Embryonic facial prominence (tissue), 1 donor: ENCODE measurements around the gene PMS2.
"Not testable (repeated sequence)": the region's sequence is repeated elsewhere in the genome, so short reads cannot be mapped to it uniquely, and the experiment has no call there.

ENCODE experiments used
- DNase-seq: peaks from one replicate; pipeline ENCODE4 v3.0.0-alpha.2; 2016; ENCODE audit errors: extremely low spot score

Gene PMS2

DNA sequence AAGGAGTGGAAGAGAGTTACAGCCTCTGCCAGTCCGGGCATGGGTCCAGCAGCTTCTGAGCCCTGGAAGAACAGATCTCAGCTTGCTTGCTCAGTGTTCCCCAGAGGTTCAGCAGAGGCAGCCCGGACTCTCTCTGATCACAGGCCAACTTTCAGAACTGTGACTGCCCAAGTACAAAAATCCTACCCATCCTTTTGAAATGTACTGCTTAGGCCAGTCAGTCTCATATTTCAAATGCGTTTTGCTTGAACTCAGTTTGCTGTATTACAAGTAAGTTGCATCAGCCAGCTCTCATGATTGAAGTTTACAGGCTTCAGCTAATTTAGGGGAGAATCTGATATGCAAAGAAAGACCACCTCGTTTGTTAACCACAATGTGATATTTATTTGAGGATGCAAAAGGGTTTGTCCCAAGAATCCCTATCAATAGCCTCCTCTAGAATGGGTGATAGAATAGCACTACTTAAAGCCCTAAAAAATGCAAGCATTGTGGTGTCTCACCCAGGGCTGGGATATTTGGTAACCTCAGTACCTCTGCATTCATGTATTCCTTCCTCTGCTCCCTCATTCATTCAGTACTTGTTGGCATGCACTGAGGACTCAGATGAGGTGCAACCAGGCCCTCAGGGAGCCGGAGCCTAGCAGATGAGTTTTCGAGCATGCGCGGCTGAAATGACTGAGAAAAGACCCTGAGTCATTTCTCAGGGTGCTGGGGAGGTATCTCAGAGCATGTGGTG is 7.2 kb upstream of the PMS2 start:
- DNase-seq = no peak

DNA sequence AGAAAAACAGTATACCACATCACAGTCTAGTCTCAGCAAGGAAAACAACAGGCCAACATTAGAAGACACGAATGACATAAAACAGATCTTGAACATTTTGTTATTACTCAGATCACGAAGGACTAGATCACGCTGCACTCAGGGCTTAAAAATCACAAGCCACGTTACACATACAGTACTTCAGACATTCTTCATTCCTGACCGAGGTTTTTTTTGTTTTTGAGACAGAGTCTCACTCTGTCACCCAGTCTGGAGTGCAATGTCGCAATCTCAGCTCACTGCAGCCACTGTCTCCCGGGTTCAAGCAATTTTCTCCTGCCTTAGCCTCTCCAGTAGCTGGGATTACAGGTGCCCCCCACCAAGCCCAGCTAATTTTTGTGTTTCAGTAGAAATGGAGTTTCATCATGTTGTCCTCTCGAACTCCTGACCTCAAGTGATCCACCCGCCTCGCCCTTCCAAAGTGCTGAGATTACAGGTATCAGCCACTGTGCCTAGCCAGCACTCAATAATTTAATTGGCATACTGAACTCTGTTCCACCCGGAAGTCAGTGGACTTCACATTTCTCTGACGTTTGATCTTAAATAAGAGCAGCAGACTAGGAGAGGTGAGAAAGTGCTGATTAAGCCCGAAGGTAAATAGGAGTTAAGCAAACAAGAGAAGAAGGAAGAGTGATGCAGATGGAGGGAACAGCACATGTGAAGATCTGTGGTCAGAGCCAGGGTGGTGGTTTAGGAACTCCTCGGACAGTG is 3.7 kb upstream of the PMS2 start:
- no peak for DNase-seq

DNA sequence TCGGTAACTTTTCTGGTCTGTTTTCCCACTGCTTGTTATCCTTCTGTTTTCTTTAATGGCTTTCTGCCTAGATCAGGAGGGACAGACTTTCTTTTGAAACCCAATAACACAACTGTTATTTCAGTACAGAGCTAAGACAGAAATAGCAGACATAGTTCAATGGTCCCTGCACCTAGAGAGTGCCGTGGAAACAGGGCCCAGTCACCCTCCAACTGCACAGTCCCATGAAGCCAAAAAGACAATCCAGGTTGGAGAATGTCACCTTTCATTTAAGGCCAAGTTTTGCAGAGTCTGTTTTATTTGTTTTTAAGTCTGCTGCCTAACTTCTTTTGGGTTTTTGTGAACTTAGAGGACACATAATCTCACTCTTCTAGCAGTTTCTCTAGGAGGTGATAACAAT is 2.7 kb upstream of the PMS2 start:
- no peak for DNase-seq

DNA sequence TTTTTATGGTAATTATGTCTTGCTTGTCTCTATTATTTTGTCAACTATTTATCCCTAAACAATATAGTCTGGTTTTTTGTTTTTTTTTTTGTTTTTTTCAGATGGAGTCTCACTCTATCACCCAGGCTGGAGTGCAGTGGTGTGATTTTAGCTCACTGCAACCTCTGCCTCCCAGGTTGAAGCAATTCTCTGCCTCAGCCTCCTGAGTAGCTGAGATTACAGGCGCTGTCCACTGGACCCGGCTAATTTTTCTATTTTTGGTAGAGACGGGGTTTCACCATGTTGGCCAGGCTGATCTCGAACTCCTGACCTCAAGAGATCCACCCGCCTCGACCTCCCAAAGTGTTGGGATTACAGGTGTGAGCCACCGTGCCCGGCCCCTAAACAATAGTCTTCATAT is 1.5 kb upstream of the PMS2 start:
- DNase-seq = not testable (repeated sequence)

DNA sequence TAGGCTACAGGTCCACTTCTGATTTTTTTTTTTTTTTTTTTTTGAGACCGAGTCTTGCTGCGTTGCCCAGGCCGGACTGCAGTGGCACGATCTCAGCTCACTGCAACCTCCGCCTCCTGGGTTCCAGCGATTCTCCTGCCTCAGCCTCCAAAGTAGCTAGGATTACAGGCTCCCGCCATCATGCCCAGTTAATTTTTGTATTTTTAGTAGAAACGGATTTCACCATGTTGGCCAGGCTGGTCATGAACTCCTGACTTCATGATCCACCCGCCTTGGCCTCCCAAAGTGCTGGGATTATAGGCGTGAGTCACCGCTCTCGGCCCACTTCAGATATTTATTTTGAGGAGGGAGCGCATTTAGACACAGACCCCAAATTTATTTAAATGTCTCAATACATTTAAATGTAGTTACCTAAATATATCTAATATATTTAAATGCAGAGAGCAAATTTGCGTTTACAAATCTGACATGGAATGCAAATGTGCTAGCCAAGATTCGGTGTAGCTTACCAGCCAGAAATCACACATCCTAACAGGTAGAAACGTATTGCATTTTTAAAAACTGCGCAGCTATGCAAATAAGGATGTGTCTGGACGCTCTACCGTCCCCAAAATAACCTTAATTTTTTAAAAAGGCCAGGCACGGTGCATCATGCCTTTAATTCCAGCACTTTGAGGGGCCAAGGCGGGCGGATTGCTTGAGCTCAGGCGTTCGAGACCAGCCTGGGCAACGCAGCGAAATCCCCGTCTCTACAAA is 836 bp downstream of the PMS2 start:
- DNase-seq = not testable (repeated sequence)

DNA sequence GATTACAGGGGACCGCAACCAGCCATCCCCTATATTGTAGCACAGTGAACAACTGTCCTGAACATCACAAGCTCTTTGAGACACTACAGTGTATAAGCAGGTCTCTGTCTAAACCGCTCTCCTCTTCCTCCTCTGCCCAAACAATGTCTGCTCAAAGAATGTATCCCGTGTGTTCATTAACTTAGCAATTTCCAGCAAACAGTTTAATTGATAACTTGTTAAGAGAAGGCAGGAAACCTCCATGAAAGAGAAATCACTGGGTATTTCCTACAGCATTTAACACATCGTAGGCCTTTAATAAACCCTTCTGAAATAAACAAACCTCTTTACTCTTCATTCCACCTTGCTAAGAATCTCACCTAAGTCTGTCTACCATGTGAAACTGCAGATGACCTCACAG is 1.5 kb downstream of the PMS2 start:
- DNase-seq = no peak

DNA sequence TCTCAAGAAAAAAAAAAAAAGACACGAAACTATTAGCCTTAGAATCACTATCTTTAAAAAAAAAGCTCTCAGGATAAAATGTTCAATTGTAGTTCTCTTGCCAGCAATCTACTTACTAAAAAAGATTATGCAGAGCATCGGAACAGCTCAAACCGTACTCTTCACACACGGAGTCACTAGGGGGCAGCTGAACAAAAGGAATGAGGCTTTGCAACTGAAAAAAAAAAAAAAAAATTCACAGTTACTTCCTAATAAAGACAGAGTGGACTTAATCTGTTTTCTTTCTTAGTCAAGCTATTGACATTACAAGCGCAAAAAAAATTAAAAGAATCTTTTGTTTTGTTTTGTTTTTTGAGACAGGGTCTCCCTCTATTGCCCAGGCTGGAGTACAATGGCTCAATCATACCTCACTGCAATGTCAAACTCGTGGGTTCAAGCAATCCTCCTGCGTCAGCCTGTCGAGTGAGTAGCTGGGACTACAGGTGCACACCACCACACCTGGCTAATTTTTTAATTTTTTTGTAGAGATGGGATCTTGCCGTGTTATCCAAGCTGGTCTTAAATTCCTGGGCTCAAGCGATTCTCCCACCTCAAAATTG is 11.5 kb downstream of the PMS2 start:
- DNase-seq = no peak

DNA sequence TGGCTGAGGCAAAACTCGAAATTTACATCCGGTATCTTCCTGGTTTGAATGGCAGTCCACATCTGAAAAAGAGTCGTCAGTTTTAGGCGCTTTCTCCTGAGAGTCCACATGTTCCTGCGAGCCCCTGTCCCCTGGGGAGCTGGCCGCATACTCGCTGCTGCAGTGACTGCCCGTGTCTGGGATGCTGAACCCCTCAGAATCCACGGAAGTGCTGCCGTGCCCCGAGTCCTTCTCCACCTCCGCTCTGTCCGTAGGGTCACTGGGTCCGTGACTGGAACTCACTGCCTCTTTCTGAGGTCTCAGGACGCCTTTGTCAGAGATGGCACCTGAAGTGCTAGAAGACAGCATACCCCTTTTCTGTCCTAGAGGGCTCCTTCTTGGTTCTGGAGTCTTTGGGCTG is 21.8 kb downstream of the PMS2 start:
- not testable (repeated sequence) for DNase-seq

DNA sequence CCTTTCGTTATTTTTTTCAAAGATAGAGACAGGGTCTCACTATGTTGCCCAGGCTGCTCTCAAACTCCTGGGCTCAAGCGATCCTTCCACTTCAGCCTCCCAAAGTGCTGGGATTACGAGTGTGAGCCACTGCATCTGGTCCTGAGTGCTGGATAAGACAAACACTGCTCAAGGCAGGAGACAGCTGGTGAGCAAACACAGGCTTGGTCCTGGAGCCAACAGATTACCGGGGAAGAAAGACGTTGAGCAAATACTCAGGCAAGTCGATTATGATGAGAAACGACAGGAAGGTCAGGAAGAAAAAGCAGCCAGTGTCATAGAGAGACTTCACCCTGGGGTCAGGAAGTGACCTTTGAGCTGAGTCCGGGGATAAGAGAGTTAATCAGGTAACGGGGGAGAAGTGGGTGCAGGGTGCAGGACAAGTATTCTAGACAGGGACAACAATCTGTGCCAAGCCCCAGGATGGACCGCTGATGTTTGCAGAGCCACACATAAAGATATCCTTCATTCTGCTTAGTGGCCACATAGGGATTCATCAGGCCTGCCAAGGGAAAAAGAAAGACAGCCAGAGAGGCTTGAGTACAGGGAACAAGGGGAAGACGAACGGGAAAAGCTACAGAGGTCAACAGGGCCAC is 29.1 kb downstream of the PMS2 start:
- not testable (repeated sequence) for DNase-seq

DNA sequence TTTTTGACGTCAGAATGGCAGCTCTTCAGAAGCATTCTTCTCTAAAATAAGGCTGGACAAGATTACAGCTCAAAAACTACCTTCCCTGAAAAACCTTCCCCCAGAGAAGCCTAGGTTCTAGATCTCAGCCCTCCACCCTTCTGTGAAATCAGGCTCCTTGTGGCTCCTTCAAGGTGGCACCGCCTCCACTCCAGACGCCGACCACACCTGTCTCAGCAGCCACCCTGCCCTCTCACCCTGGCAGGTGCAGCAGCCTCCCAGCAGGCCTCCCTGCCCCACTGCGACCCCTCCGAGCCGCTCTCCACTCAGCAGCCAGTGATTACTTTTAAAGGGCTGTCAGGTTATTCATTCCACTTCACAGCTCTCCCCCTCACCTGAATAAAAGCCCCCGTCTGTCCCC is 35.3 kb downstream of the PMS2 start:
- DNase-seq = not testable (repeated sequence)

DNA sequence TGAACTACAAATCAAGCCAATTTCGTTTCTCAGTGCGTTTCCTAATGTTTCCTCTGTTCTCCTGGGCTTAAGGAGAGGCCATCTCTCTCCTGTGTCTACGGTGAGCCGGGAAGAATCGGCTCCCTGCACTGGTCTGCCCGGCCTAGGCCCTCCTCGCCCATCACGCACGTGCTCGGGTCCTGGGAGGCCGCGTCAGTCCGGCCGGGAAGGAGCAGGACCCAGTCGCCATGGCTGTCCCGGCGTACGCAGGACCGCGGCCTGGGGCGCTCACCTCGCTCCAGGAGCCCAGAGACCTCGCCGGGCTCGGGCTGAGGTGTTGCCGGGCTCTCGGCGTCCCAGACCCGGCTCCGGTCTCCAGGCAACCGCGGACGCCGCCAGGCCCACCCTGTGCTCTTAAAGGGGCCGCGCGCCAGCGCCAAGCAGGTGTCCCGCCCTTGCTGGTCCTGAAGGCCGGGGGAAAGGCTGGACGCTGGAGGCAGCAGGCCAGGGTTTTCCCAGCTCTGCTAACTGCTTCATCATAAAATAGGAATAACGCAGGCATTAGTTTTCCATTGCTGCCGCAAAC is 38.4 kb downstream of the PMS2 start, which contains the start of gene RSPH10B:
Gene RSPH10B, minus strand, starts transcription at position 343 of the 565 bp plus-strand sequence. CDS start 3,573 bp downstream, outside the sequence.
- not testable (repeated sequence) for DNase-seq

DNA sequence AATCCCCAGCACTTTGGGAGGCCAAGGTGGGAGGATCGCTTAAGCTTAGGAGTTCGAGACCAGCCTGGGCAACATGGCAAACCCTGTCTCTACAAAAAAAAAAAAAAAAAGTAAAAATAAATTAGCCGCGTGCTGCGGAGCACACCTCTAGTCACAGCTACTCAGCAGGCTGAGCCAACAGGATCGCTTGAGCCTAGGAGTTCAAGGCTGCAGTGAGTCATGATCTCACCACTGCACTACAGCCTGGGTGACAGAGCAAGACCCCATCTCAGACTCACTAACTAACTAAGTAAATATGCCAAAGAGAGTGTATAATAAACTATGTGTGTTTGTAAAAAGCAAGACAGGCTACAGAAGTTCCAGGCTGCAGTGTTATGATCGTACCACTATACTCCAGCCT is 45.0 kb downstream of the PMS2 start:
- not testable (repeated sequence) for DNase-seq

DNA sequence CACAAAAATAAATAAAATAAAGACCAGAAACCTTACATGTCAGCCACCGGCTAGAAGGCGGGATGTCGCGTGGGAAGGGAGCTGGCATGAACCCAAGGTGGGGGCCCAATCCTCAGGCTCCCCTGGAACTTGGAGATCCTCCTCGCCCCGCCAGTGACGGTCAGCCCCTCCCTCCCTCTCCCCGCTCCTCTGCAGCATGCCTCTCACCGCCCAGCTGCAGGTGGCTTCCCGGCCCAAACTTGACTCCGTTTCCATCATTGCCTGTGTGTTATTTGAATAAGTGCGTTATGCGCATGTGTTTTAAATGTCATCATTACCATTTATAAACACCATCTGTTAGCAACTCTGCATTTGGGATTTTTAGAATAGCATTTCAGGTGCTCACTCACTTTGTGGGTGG is 45.6 kb downstream of the PMS2 start:
- not testable (repeated sequence) for DNase-seq

DNA sequence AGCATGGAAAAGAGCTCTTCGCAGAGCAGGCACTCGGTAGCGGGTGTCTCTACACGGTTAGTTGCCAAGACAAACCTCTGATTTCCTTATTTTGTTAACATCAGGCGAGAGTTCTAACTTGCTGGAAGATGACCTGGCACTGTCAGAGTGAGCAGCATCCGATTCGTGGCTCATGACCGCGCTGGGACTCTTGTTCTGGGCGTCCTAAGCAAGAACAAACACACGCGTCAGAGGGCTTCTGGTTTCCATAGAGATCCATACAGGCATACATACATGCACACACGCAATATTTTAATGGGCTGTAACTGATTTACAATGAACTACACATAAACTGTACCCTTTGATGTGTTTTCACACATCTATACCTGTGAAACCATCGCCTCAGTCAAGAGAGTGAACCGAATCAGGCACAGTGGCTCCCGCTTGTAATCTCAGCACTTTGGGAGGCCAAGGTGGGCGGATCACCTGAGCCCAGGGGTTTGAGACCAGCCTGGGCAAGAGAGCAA is 73.9 kb downstream of the PMS2 start:
- not testable (repeated sequence) for DNase-seq

DNA sequence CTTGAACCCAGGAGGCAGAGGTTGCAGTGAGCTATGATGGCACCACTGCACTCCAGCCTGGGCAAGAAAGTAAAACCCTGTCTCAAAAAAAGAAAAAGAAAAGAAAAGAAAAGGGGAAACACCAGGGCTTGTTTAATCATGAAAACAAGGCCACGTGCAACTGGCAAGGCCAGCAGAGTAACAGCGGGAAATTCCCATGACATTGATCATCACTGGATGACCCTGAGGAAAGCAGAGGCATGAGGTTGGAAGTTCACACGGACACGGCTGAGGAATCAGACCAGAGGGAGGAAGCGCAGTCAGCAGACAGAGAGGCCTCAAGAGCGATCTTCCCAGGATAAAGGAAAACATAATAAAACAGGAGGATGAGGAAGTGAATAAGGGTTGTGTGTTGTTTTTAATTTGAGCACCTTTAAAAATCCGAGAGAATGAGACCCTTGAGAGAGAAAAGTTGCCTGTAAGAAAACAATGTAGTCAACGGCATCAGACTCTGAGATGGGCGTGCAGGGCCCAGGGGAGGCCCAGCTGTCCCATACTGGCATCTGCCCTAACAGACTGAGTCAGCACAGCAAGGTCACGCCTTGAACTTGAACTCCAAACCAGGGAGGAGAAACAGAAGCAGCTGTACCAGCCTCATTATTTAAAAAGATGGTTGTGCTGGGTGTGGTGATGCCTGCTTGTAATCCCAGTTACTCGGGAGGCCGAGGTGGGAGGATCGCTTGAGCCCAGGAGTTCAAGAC is 76.8 kb downstream of the PMS2 start:
- DNase-seq = not testable (repeated sequence)

DNA sequence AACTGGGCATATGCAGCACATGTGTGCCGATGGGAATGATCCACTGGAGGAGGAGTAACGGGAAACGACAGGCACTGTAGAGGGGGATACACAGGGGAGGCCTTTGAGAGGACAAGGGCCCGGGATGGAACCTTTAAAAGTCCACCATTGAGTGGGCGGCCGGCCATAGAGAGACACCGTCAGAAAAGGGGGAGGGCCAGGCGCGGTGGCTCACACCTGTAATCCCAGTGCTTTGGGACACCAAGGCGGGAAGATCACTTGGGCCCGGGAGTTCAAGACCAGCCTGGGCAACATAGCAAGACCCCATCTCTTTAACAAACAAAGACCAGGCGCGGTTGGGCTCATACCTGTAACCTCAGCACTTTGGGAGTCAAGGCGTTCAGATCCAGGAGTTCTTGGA is 77.6 kb downstream of the PMS2 start:
- DNase-seq = not testable (repeated sequence)

DNA sequence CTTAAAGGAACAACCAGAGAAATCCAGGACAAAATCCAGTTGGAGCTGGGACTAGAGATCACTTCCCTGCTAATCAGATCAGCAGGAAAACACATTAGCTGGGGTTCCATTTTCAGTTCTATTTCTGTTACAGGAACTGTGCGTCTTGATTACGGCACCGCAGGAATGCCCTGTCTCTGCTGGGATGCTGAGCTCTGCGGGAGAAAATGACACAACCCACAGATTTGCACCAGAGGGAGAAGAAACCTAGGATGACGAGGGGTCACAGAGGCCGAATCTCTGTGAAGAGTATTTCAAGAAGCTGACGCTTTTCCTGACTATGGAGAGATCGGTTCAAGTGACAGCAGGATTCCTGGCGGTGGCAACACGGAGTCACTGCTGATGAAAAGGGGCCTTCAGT is 78.6 kb downstream of the PMS2 start:
- not testable (repeated sequence) for DNase-seq

DNA sequence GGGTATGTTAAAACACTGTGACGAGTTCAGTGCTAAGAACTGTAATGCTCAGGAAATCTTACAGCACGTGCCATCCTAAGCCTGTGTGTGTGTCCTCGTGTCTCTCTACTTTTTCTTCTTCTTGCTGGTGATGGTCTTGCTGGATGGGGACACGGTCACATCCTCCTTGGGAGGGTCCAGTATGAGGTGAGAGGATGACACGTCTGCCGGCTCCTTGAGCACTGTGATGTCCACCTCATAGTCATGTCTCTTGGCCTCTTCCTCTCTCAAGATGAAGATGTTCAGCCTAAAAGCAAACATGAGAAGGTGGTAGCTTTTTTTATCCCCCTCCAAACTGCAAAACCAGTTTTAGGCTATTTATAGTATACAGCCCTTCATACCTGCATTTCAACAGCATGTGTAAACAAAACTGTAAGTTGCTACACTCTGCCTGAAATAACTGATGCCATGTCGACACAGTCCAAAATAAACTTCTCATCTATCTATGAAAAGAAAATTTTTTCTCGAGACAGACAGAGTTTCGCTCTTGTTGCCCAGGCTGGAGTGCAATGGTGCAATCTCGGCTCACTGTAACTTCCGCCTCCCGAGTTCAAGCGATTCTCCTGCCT is 82.5 kb downstream of the PMS2 start:
- not testable (repeated sequence) for DNase-seq

DNA sequence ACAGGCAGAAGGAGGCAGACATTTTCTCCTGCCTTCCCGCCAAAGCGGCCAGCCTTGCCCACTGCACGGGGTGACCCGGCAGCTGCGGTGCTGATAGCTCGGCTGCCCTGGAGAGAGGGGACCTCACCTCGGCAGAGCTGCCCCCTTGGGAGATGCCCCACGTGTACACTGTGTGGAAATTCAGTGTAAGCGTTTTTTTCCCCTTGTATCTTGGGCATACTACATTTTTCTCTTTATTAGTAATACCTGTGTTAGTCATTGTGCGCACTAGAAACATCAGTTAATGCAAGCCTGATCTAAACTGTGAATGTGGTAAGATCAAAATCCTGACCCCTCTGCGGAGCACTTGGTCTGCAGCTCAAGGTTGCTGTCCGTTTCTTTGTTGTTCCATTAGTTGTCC is 84.2 kb downstream of the PMS2 start:
- not testable (repeated sequence) for DNase-seq

DNA sequence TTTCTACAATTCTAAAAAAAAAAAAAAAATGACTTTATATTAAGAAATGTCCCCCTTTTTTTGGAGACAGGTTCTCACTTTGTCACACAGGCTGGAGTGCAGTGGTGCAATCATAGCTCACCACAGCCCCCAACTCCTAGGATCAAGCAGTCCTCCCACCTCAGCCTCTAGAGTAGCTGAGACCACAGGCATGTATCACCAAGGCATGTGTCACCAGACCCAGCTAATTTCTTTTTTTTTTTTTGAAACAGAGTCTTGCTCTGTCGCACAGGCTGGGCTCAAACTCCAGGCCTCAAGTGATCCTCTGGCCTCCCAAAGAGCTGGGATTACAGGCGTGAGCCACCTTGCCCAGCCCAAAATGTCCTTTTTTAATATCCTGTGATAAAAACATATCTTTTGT is 84.7 kb downstream of the PMS2 start:
- not testable (repeated sequence) for DNase-seq
